B cell (primary cell): ENCODE results near the gene SPOCK1. TPM values are rescaled to one million over a fixed set of nuclear protein-coding genes. Genes with fewer than 3 reads are reported as not detected.
"Not testable (repeated sequence)": the region's sequence is repeated elsewhere in the genome, so short reads cannot be mapped to it uniquely, and the experiment has no call there.

Experiments used
- ATAC-seq: fragments of 200-7000 bp; cut with Tn5 transposase; one replicate; pipeline ENCODE4 v1.10.0; 2021; ENCODE audit warnings: low read depth, mild to moderate bottlenecking, moderate number of reproducible peaks, moderate library complexity
- CTCF ChIA-PET: fragments of 350-600 bp; sonication (Branson Sonifier 250); formaldehyde crosslinking; loops from one replicate; lab custom pipeline; 2021; ENCODE audit warnings: antibody characterized with exemption, inconsistent platforms; lab: Charles Lee
- POLR2A ChIA-PET: fragments of 350-600 bp; sonication (Branson Sonifier 250); formaldehyde crosslinking; loops from one replicate; lab custom pipeline; 2021; ENCODE audit warnings: antibody characterized with exemption; lab: Charles Lee
- DNase-seq: peaks from one replicate; pipeline ENCODE4 v3.0.0; 2013
- H2AFZ ChIP-seq: 2 replicates; pipeline ENCODE4 v1.6.1; 2012; ENCODE audit warnings: mild to moderate bottlenecking, low read depth, low read length; ENCODE audit not compliant: insufficient read depth, poor library complexity, severe bottlenecking
- H3K27ac ChIP-seq, 2 donors: 1 replicate in 1 of 2; 2 replicates in 1 of 2; pipeline ENCODE4 v1.5.1; 2012 to 2013; ENCODE audit warnings: low read length in 2 of 2, mild to moderate bottlenecking in 2 of 2, moderate library complexity in 1 of 2
- H3K27me3 ChIP-seq, 4 experiments: fragments of 200-600 bp in 1 of 4; sonication (generic) in 1 of 4; replicated peaks in 1 of 4; 1 replicate in 2 of 4; 2 replicates in 2 of 4; pipeline versions ENCODE4 v1.6.1 to v1.7.0; 2013 to 2016; ENCODE audit warnings: low read length in 3 of 4, mild to moderate bottlenecking in 2 of 4, mixed read lengths in 1 of 4, moderate library complexity in 1 of 4; ENCODE audit not compliant: insufficient read depth in 4 of 4, control insufficient read depth in 3 of 4; ENCODE audit errors: control extremely low read depth in 1 of 4
- H3K36me3 ChIP-seq, 2 experiments: replicated peaks in 1 of 2; 1 replicate in 1 of 2; 2 replicates in 1 of 2; pipeline versions ENCODE4 v1.6.1 to v1.7.1; 2013; ENCODE audit warnings: low read length in 1 of 2; ENCODE audit not compliant: insufficient read depth in 2 of 2, control insufficient read depth in 1 of 2; ENCODE audit errors: control extremely low read depth in 1 of 2, extremely low read depth in 1 of 2
- H3K4me1 ChIP-seq, 2 donors: fragments of 200-600 bp in 1 of 2; sonication (generic) in 1 of 2; 1 replicate in 1 of 2; 2 replicates in 1 of 2; pipeline versions ENCODE4 v1.5.1 to v1.6.1; 2013 to 2017; ENCODE audit warnings: low read length in 2 of 2; ENCODE audit not compliant: control insufficient read depth in 2 of 2, insufficient read depth in 2 of 2
- H3K4me2 ChIP-seq: replicated peaks from 2 replicates; pipeline ENCODE3; 2012; ENCODE audit warnings: mild to moderate bottlenecking, low read depth, low read length; ENCODE audit not compliant: poor library complexity, severe bottlenecking
- H3K4me3 ChIP-seq, 5 experiments: fragments of 200-600 bp in 1 of 5; sonication (generic) in 1 of 5; 1 replicate in 3 of 5; 2 replicates in 2 of 5; pipeline versions ENCODE4 v1.5.1 to v1.7.0; 2011 to 2016; ENCODE audit warnings: low read length in 4 of 5, mild to moderate bottlenecking in 4 of 5, low read depth in 2 of 5, control low read depth in 1 of 5, moderate library complexity in 1 of 5; ENCODE audit not compliant: insufficient read depth in 1 of 5; ENCODE audit errors: control extremely low read depth in 1 of 5, extremely low read depth in 1 of 5
- H3K79me2 ChIP-seq: fragments of 200-600 bp; sonication (generic); one replicate; pipeline ENCODE4 v1.6.0; 2016; ENCODE audit warnings: low read length; ENCODE audit not compliant: control insufficient read depth, insufficient read depth
- H3K9ac ChIP-seq: fragments of 200-600 bp; sonication (generic); 2 replicates; pipeline ENCODE4 v1.6.1; 2017; ENCODE audit warnings: mild to moderate bottlenecking, low read length, moderate library complexity
- H3K9me3 ChIP-seq, 3 donors: one replicate each; pipeline versions ENCODE4 v1.6.1 to v1.7.1; 2013; ENCODE audit warnings: low read length in 2 of 3; ENCODE audit not compliant: control insufficient read depth in 2 of 3, insufficient read depth in 1 of 3; ENCODE audit errors: control extremely low read depth in 1 of 3
- H4K20me1 ChIP-seq: 2 replicates; pipeline ENCODE4 v1.6.0; 2012; ENCODE audit warnings: mild to moderate bottlenecking, low read length; ENCODE audit not compliant: insufficient read depth, control insufficient read depth, poor library complexity, severe bottlenecking
- H3K27ac Mint-ChIP-seq: one replicate; pipeline ENCODE4 v1.8.0; 2021; ENCODE audit warnings: mixed read lengths
- H3K27me3 Mint-ChIP-seq: one replicate; pipeline ENCODE4 v1.8.0; 2021; ENCODE audit warnings: mixed read lengths
- H3K4me1 Mint-ChIP-seq: one replicate; pipeline ENCODE4 v1.8.0; 2021; ENCODE audit warnings: mixed read lengths
- H3K4me3 Mint-ChIP-seq: one replicate; pipeline ENCODE4 v1.8.0; 2021; ENCODE audit warnings: mixed read lengths
- H3K9me3 Mint-ChIP-seq: one replicate; pipeline ENCODE4 v1.8.0; 2022; ENCODE audit warnings: mixed read lengths; ENCODE audit not compliant: insufficient read depth
- CTCF ChIP-seq: fragments of 200-600 bp; IDR thresholded peaks from one replicate; pipeline ENCODE4 v1.8.0; 2022; ENCODE audit warnings: antibody characterized with exemption, mild to moderate bottlenecking
- EZH2 ChIP-seq: IDR thresholded peaks from 2 replicates; pipeline ENCODE4 v1.6.1; 2012; ENCODE audit warnings: borderline replicate concordance, low read depth, mild to moderate bottlenecking, moderate library complexity, low read length; ENCODE audit not compliant: insufficient read depth, poor library complexity, severe bottlenecking
- WGBS: methylation state at CpG from one replicate; pipeline ENCODE4 v1.1.5; 2013; ENCODE audit warnings: missing lambda C conversion rate; ENCODE audit not compliant: insufficient coverage; 5-methylcytosine and 5-hydroxymethylcytosine counted together
- intact Hi-C: fragments of 100-400 bp; cut with micrococcal nuclease; formaldehyde crosslinking; loops from one replicate; pipeline ENCODE4 v1.10.0; 2022
- polyA plus RNA-seq: library from polyadenylated mRNA; depleted of rRNA; stranded (reverse); fragments of >200 nt; gene quantifications from 2 replicates; pipeline ENCODE4 v1.2.3, GENCODE V29; 2012
- total RNA-seq, 2 donors: library from RNA; stranded (reverse); fragments of 120-200 nt in 1 of 2; gene quantifications; 1 replicate in 1 of 2; 2 replicates in 1 of 2; pipeline versions ENCODE4 v1.2.3 to v1.2.4, GENCODE V29; 2013 to 2022

SPOCK1 gene
- total and polyA plus RNA-seq, 2 donors (not counting 1 experiment from before 2014, with no cell fraction given) = not detected

GRCh38 chr5:137234973-137235943 lies 263.9 kb downstream of the SPOCK1 start:
- peaks cover 3% of the 10 kb centered on the region for H3K27me3 Mint-ChIP-seq
- no peak for DNase-seq
- Histone ChIP-seq H3K9me3 (no peaks in the 10 kb centered on the region), H3K4me2 (no peak overlapping the region), H4K20me1 (no peaks in the 10 kb centered on the region), H3K27ac (no peak overlapping the region), H2AFZ (no peak overlapping the region), H3K36me3 (no peaks in the 10 kb centered on the region), H3K9ac (no peak overlapping the region), H3K4me3 (no peak overlapping the region), H3K79me2 (no peaks in the 10 kb centered on the region), H3K27me3 (no peaks in the 10 kb centered on the region), H3K4me1 (no peaks in the 10 kb centered on the region)
- intact Hi-C loops = no loop called here
- WGBS = 80% methylated on average over 9 of the region's 10 CpGs
- CTCF ChIA-PET = no interaction called here
- H3K4me3 Mint-ChIP-seq = no peak overlapping the region
- no peak for ATAC-seq
- no peaks in the 10 kb centered on the region for H3K9me3 Mint-ChIP-seq
- H3K27ac Mint-ChIP-seq = no peak overlapping the region
- TF ChIP-seq EZH2 = no peak
- TF ChIP-seq CTCF = no peak
- POLR2A ChIA-PET = no interaction called here
- no peaks in the 10 kb centered on the region for H3K4me1 Mint-ChIP-seq

- H3K4me2 ChIP-seq = no peak overlapping the region
- CTCF ChIA-PET = no interaction called here
- WGBS = no CpG with 5 or more reads among the region's 1 CpG
- no peaks in the 10 kb centered on the region for H3K79me2 ChIP-seq
- no peak for ATAC-seq
- no peaks in the 10 kb centered on the region for H3K9me3 ChIP-seq
- H3K4me1 Mint-ChIP-seq = no peaks in the 10 kb centered on the region
- H3K27ac ChIP-seq = no peak overlapping the region
- no peak overlapping the region for H3K9ac ChIP-seq
- no peak overlapping the region for H2AFZ ChIP-seq
- peaks cover 3% of the 10 kb centered on the region for H3K27me3 Mint-ChIP-seq
- no peaks in the 10 kb centered on the region for H3K36me3 ChIP-seq
- no peak overlapping the region for H3K27ac Mint-ChIP-seq
- POLR2A ChIA-PET = no interaction called here
- H4K20me1 ChIP-seq = no peaks in the 10 kb centered on the region
- no peaks in the 10 kb centered on the region for H3K9me3 Mint-ChIP-seq
- H3K4me3 ChIP-seq = no peak overlapping the region
- no peak for DNase-seq
- no peak overlapping the region for H3K4me3 Mint-ChIP-seq
- no peak for TF ChIP-seq EZH2
- TF ChIP-seq CTCF = no peak
- intact Hi-C loops = no loop called here
- no peaks in the 10 kb centered on the region for H3K27me3 ChIP-seq
- H3K4me1 ChIP-seq = no peaks in the 10 kb centered on the region
Observed at GRCh38 chr5:137233726-137234125, 265.4 kb downstream of the SPOCK1 start.

- POLR2A ChIA-PET = not testable (repeated sequence)
Observed at GRCh38 chr5:137233304-137233703, 265.8 kb downstream of the SPOCK1 start.

More at GRCh38 chr5:137233304-137233703, 265.8 kb downstream of the SPOCK1 start:
- H4K20me1 ChIP-seq, ATAC-seq, H3K4me1 ChIP-seq, H3K27ac ChIP-seq, H3K4me3 ChIP-seq, H3K4me2 ChIP-seq, H3K4me3 Mint-ChIP-seq, H3K79me2 ChIP-seq, CTCF ChIA-PET, intact Hi-C loops, H3K9me3 Mint-ChIP-seq, DNase-seq, H3K27ac Mint-ChIP-seq, H3K36me3 ChIP-seq, H3K27me3 ChIP-seq, H3K9me3 ChIP-seq, H3K4me1 Mint-ChIP-seq, H3K27me3 Mint-ChIP-seq, H3K9ac ChIP-seq, H2AFZ ChIP-seq: not testable (repeated sequence)
- WGBS = 60% methylated on average over 1 of the region's 1 CpG
